ENCODE results near the gene DAGLA.

Gene DAGLA

DNA sequence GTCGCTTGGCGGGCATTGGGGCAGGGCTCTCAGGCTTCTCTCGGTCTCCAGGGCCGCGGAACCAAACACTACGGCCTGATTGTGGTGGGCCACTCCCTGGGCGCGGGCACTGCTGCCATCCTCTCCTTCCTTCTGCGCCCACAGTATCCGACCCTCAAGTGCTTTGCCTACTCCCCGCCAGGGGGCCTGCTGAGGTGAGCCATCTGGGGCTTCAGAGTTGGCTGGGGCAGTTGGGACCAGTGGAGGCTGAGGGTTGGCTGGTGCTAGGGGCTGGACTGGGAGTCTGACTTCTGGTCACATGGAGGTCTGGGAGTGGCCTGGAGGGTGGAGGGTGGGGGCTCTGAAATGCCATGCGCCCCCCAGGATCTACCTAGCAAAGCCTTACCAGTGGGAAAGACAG, 56.9 kb downstream of the DAGLA start:
- no peak for DNase-seq
- Histone ChIP-seq H3K27ac (ENCODE audit: low read length) (no peak overlapping the region), H3K9ac (ENCODE audit: low read length) (no peak overlapping the region), H3K36me3 (replicated peaks; ENCODE audit: insufficient read depth, low read length) (no peaks in the 10 kb centered on the region), H3K4me3 (ENCODE audit: low read length) (no peak overlapping the region), H3K27me3 (replicated peaks; ENCODE audit: insufficient read depth, low read length) (peaks cover 68% of the 10 kb centered on the region), H2AFZ (ENCODE audit: low read length) (no peak overlapping the region), H3K9me3 (replicated peaks; ENCODE audit: insufficient read depth, low read length) (no peaks in the 10 kb centered on the region), H3K4me1 (ENCODE audit: low read length) (no peaks in the 10 kb centered on the region), H3K79me2 (ENCODE audit: low read length) (no peaks in the 10 kb centered on the region), H3K9me2 (replicated peaks; ENCODE audit: insufficient read depth, low read length) (no peaks in the 10 kb centered on the region), H4K20me1 (ENCODE audit: insufficient read depth, low read length) (no peaks in the 10 kb centered on the region), H3F3A (ENCODE audit: insufficient read depth, low read length) (no peaks in the 10 kb centered on the region), H3K4me2 (ENCODE audit: low read depth, low read length) (no peak overlapping the region)
- TF ChIP-seq EZH2 (optimal IDR thresholded peaks at IDR 0.05; ENCODE audit: low read depth, low read length) (no peak), CTCF (IDR thresholded peaks at IDR 0.05; ENCODE audit: low read length) (peak; percentile 33)

- H3K36me3 ChIP-seq (replicated peaks; ENCODE audit: insufficient read depth, low read length), result no peaks in the 10 kb centered on the region
- no peaks in the 10 kb centered on the region for H4K20me1 ChIP-seq (ENCODE audit: insufficient read depth, low read length)
- no peak overlapping the region for H3K4me3 ChIP-seq (ENCODE audit: low read length)
- H3K4me1 ChIP-seq (ENCODE audit: low read length), result no peaks in the 10 kb centered on the region
- H3K9me2 ChIP-seq (replicated peaks; ENCODE audit: insufficient read depth, low read length), result no peaks in the 10 kb centered on the region
- H3K9ac ChIP-seq (ENCODE audit: low read length), result no peak overlapping the region
- H3K9me3 ChIP-seq (replicated peaks; ENCODE audit: insufficient read depth, low read length), result no peaks in the 10 kb centered on the region
- H3F3A ChIP-seq (ENCODE audit: insufficient read depth, low read length), result no peaks in the 10 kb centered on the region
- H3K27ac ChIP-seq (ENCODE audit: low read length), result no peak overlapping the region
- H3K4me2 ChIP-seq (ENCODE audit: low read depth, low read length), result no peak overlapping the region
- TF ChIP-seq EZH2 (optimal IDR thresholded peaks at IDR 0.05; ENCODE audit: low read depth, low read length), result no peak
- TF ChIP-seq EZH2phosphoT487 (IDR thresholded peaks at IDR 0.05; ENCODE audit: low read length), result no peak
- 0 out of 2 replicates have a peak, but pooled peaks have one; percentile 14 for TF ChIP-seq CTCF (IDR thresholded peaks at IDR 0.05; ENCODE audit: low read length)
- no peak for DNase-seq
- peaks cover 72% of the 10 kb centered on the region for H3K27me3 ChIP-seq (replicated peaks; ENCODE audit: insufficient read depth, low read length)
- H2AFZ ChIP-seq (ENCODE audit: low read length), result no peak overlapping the region
- H3K79me2 ChIP-seq (ENCODE audit: low read length), result no peaks in the 10 kb centered on the region
Measured at GRCh38 chr11:61737636-61738386, 57.6 kb downstream of the DAGLA start.

DNA sequence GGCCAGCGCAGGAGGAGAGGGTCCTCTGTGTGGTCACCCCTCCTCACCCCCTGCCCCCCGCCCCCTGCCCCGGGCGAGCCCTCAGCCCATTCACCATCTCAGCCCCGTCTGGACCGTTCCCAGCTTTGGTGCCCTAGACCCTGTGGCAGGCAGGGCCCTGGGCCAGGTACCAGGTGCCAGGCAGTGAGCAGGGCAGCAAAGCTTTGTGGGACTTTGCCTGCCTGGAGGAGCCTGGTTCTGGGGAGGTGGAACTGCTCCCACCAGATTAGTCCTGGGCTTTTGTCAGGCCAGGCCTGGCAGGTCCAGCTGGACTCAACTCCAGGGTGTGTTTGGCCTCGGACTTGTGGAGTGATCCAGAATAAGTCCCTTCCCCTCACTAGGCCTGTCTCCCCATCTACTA, 58.6 kb downstream of the DAGLA start:
- Histone ChIP-seq H3K4me1 (ENCODE audit: low read length) (no peaks in the 10 kb centered on the region), H3K36me3 (replicated peaks; ENCODE audit: insufficient read depth, low read length) (no peaks in the 10 kb centered on the region)

More for the DNA sequence above, 58.6 kb downstream of the DAGLA start:
- TF ChIP-seq EZH2phosphoT487 (IDR thresholded peaks at IDR 0.05; ENCODE audit: low read length), result no peak
- no peak for TF ChIP-seq EZH2 (optimal IDR thresholded peaks at IDR 0.05; ENCODE audit: low read depth, low read length)
- TF ChIP-seq CTCF (IDR thresholded peaks at IDR 0.05; ENCODE audit: low read length), result no peak
- DNase-seq, result no peak
- Histone ChIP-seq H3K79me2 (ENCODE audit: low read length) (no peaks in the 10 kb centered on the region), H3K27me3 (replicated peaks; ENCODE audit: insufficient read depth, low read length) (peaks cover 81% of the 10 kb centered on the region), H3K4me3 (ENCODE audit: low read length) (no peak overlapping the region), H4K20me1 (ENCODE audit: insufficient read depth, low read length) (no peaks in the 10 kb centered on the region), H3K9me3 (replicated peaks; ENCODE audit: insufficient read depth, low read length) (no peaks in the 10 kb centered on the region), H3K9ac (ENCODE audit: low read length) (no peak overlapping the region), H2AFZ (ENCODE audit: low read length) (no peak overlapping the region), H3K4me2 (ENCODE audit: low read depth, low read length) (no peak overlapping the region), H3K9me2 (replicated peaks; ENCODE audit: insufficient read depth, low read length) (no peaks in the 10 kb centered on the region), H3K27ac (ENCODE audit: low read length) (no peak overlapping the region), H3F3A (ENCODE audit: insufficient read depth, low read length) (no peaks in the 10 kb centered on the region)

All from MM.1S (cell line).